Measurements from ENCODE around the gene MAB21L4.
"Not testable (repeated sequence)": the region's sequence is repeated elsewhere in the genome, so short reads cannot be mapped to it uniquely, and the experiment has no call there.

The MAB21L4 gene

DNA sequence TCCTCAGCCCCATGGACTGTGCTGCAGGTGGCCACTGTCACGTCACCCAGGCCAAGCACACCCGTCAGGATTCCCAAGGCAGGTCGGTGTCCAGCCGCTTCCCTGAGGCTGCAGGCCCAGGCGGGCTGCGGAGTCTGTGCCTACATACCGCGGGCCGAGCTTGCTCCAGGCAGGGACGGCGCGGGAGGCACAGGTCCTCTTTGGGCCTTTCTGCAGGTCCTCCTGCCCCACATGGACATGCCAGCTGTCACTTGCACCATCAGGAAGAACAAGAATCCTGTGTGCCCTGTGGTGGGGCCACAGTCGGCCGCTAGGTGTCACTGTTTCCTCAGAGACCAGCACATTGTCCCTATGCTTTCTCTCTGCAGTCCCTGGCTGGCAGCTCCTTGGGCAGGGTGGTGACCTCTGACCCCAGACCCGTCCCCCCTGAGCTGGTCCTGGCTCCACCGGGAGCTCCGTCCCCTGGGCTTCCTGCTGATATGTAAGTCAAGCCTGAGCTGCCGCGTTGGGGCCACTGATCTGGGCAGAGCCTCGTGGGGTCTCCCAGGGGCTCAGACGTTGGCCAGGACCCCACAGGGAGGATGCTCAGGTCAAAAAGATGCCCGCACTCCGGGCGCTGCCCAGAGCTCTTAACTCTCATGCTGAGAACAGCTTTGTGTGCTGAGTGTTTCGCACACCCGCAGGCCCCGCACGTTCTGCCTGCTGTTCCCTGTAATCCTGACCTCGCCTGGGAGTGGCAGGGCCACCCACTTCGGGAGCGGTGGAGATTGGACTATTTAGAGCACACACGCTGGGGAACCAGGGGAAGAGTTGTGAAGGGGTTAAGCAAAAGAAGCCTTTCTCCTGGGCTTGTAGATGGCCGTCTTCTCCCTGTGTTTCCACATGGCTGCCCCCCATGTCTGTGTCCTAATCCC lies 44.6 kb downstream of the MAB21L4 start:
- no peak overlapping the region for H3K27ac Mint-ChIP-seq
- DNase-seq (peak; percentile 74 to 83 (median 77)), ATAC-seq (replicated peaks) (peak; percentile 94)
- no peak overlapping the region for H3K4me3 Mint-ChIP-seq
- H3K4me1 Mint-ChIP-seq (ENCODE audit: low read depth in 2 of 2), result peaks cover 0 to 10% of the 10 kb centered on the region in 2 donors
- H3K9me3 Mint-ChIP-seq, result peaks cover 3 to 7% of the 10 kb centered on the region in 2 donors
- H3K27me3 Mint-ChIP-seq, result peaks cover 0 to 21% of the 10 kb centered on the region in 2 donors
- H3K36me3 Mint-ChIP-seq (ENCODE audit: insufficient read depth), result no peaks in the 10 kb centered on the region

DNA sequence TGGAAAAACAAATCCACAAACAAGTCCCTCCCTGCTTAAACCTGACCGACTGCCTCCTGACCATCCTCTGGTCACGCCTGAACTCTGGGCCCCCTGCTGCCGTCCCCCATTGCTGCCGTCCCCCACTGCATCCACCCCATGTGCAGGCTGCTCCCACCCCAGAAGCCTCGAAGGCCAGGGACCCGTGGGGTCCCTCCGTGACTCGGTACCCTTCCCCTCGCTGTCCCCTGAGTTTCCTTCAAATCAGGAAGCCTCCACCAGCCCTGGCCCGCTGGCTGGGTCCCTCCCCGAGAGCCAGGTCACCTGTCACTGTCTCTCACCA lies 45.2 kb downstream of the MAB21L4 start:
- DNase-seq (no peak), ATAC-seq (replicated peaks) (no peak)
- Mint-ChIP-seq H3K4me1 (ENCODE audit: low read depth in 2 of 2) (peaks cover 0 to 10% of the 10 kb centered on the region in 2 donors), H3K9me3 (peaks cover 3 to 7% of the 10 kb centered on the region in 2 donors), H3K27ac (no peak overlapping the region), H3K27me3 (peaks cover 0 to 21% of the 10 kb centered on the region in 2 donors), H3K4me3 (no peak overlapping the region), H3K36me3 (ENCODE audit: insufficient read depth) (no peaks in the 10 kb centered on the region)

DNA sequence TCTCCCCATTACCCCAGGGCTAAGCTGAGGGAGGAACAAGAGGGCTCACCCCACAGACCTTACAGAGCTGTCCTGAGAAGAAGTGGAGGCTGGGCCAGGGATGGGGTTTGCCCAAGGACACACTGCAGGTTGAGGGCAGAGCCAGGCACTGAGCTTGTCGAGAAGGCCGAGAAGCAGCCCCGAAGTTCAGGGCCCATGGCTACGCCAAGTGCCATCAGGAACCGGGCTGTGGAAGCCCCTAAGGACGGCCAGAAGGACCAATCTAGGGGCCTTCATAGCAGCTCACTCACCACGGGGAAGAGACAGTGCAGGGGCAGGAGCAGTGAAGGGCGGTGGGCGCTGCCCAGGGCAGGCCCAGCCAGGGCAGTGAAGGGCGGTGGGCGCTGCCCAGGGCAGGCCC lies 45.9 kb downstream of the MAB21L4 start:
- H3K4me3 Mint-ChIP-seq, result no peak overlapping the region
- DNase-seq (no peak), ATAC-seq (replicated peaks) (no peak)
- peaks cover 0 to 21% of the 10 kb centered on the region in 2 donors for H3K27me3 Mint-ChIP-seq
- H3K4me1 Mint-ChIP-seq (ENCODE audit: low read depth in 2 of 2), result peaks cover 0 to 10% of the 10 kb centered on the region in 2 donors
- H3K27ac Mint-ChIP-seq, result no peak overlapping the region
- H3K36me3 Mint-ChIP-seq (ENCODE audit: insufficient read depth), result no peaks in the 10 kb centered on the region
- peaks cover 3 to 7% of the 10 kb centered on the region in 2 donors for H3K9me3 Mint-ChIP-seq

DNA sequence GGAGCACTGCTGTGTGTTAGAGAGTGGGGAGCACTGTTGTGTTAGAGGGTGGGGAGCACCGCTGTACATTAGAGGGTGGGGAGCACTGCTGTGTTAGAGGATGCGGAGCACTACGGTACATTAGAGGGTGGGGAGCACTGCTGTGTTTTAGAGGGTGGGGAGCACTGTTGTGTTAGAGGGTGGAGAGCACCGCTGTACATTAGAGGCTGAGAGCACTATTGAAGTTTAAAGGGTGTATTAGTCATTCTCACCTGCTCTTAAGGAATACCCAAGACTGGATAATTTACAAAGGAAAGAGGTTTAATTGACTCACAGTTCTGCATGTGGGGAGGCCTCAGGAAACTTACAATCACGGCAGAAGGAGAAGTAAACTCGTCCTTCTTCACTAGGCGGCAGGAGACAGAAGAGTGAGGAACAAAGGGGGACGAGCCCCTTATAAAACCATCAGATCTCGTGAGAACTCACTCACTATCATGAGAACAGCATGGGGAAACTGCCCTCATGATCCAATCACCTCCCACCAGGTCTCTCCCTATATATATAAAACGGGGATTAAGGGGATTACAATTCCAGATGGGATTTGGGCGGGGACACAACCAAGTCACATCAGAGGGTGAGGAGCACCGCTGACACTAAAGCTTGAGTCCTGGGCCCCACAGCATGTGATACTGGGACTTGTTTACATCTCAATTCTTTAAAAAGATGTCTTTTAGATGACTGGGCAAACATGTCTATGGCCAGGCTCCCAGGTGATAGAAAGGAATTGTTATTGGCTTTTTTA lies 46.9 kb downstream of the MAB21L4 start:
- Mint-ChIP-seq H3K27me3 (peaks cover 0 to 21% of the 10 kb centered on the region in 2 donors), H3K36me3 (ENCODE audit: insufficient read depth) (no peaks in the 10 kb centered on the region), H3K9me3 (peaks cover under 1 to 3% of the 10 kb centered on the region in 2 donors), H3K4me3 (no peak overlapping the region), H3K27ac (no peak overlapping the region), H3K4me1 (ENCODE audit: low read depth in 2 of 2) (peaks cover 0 to 10% of the 10 kb centered on the region in 2 donors)
- no peak for ATAC-seq (replicated peaks)
- no peak for DNase-seq

GRCh38 chr2:240847817-240848216 lies 48.1 kb downstream of the MAB21L4 start:
- ATAC-seq (replicated peaks) (no peak), DNase-seq (no peak)
- Mint-ChIP-seq H3K27ac (peak overlapping the region in 1 of 2 donors; percentile 60), H3K27me3 (peaks cover 0 to 21% of the 10 kb centered on the region in 2 donors), H3K4me3 (no peak overlapping the region), H3K9me3 (no peaks in the 10 kb centered on the region), H3K36me3 (ENCODE audit: insufficient read depth) (no peaks in the 10 kb centered on the region), H3K4me1 (ENCODE audit: low read depth in 2 of 2) (peaks cover 0 to 10% of the 10 kb centered on the region in 2 donors)

DNA sequence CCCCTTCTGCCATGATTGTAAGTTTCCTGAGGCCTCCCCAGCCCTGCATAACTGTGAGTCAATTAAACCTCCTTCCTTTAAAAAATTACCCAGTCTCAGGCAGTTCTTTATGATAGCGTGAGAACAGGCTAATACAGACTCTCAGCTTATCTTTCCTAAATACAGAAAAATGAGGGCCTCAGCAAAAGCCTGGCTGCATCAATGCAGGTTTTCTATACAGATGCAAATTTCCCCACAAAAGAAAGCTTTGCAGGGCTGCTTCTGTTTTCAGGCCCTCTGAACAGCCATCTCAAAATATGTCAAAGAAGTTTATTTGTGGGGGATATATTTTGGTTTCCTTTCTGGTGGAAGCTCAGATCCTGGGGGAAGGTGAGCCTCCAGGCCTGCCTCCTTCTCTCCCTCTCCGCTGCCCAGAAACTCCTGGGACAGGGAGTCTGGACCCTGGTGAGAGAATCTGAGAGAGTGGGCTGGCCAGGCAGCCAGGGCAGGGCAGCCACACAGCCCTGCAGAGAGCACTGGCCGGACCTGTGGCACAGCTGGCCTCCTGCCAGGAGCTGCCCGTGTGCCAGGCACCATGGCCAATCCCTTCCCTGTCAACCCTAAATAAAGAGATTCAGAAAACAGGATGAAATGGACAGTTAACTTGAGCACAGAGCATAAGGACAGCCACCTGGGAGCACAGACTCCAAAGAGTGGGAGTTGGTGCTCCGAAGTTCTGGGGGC lies 48.9 kb downstream of the MAB21L4 start:
- Mint-ChIP-seq H3K4me1 (ENCODE audit: low read depth in 2 of 2) (peaks cover 0 to 6% of the 10 kb centered on the region in 2 donors), H3K27ac (peak overlapping the region in 1 of 2 donors; percentile 60), H3K27me3 (peaks cover 5 to 21% of the 10 kb centered on the region in 2 donors), H3K9me3 (no peaks in the 10 kb centered on the region), H3K4me3 (no peak overlapping the region), H3K36me3 (ENCODE audit: insufficient read depth) (no peaks in the 10 kb centered on the region)
- ATAC-seq (replicated peaks) (no peak), DNase-seq (no peak)

DNA sequence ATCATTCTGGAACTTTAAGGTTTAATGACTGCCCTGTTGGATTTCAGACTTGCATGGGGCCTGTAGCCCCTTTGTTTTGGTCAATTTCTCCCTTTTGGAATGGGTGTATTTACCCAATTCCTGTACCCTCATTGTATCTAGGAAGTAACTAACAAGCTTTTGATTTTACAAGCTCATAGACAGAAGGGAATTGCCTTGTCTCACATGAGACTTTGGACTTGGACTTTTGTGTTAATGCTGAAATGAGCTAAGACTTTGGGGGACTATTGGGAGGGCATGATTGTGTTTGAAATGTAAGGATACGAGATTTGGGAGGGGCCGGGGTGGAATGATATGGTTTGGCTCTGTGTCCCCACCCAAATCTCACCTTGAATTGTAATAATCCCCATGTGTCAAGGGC lies 49.6 kb downstream of the MAB21L4 start:
- ATAC-seq (replicated peaks); H3K9me3 Mint-ChIP-seq; H3K27ac Mint-ChIP-seq; DNase-seq; H3K36me3 Mint-ChIP-seq (ENCODE audit: insufficient read depth); H3K4me1 Mint-ChIP-seq (ENCODE audit: low read depth in 2 of 2); H3K4me3 Mint-ChIP-seq: not testable (repeated sequence)
- peaks cover 6 to 19% of the 10 kb centered on the region in 2 donors for H3K27me3 Mint-ChIP-seq

- no peak overlapping the region for H3K27ac Mint-ChIP-seq
- no peaks in the 10 kb centered on the region for H3K9me3 Mint-ChIP-seq
- peaks cover 6 to 43% of the 10 kb centered on the region in 2 donors for H3K27me3 Mint-ChIP-seq
- no peaks in the 10 kb centered on the region for H3K36me3 Mint-ChIP-seq (ENCODE audit: insufficient read depth)
- H3K4me3 Mint-ChIP-seq, result no peak overlapping the region
- no peaks in the 10 kb centered on the region for H3K4me1 Mint-ChIP-seq (ENCODE audit: low read depth in 2 of 2)
- DNase-seq (peak in 1 of 3 experiments; percentile 26), ATAC-seq (replicated peaks) (no peak)
Measured at GRCh38 chr2:240840435-240841060, 55.4 kb downstream of the MAB21L4 start.

GRCh38 chr2:240839152-240840143 lies 56.5 kb downstream of the MAB21L4 start:
- H3K9me3 Mint-ChIP-seq, result no peaks in the 10 kb centered on the region
- peaks cover 6 to 46% of the 10 kb centered on the region in 2 donors for H3K27me3 Mint-ChIP-seq
- no peak overlapping the region for H3K4me3 Mint-ChIP-seq
- no peak overlapping the region for H3K27ac Mint-ChIP-seq
- ATAC-seq (replicated peaks) (no peak), DNase-seq (no peak)
- H3K4me1 Mint-ChIP-seq (ENCODE audit: low read depth in 2 of 2), result no peaks in the 10 kb centered on the region
- H3K36me3 Mint-ChIP-seq (ENCODE audit: insufficient read depth), result no peaks in the 10 kb centered on the region

DNA sequence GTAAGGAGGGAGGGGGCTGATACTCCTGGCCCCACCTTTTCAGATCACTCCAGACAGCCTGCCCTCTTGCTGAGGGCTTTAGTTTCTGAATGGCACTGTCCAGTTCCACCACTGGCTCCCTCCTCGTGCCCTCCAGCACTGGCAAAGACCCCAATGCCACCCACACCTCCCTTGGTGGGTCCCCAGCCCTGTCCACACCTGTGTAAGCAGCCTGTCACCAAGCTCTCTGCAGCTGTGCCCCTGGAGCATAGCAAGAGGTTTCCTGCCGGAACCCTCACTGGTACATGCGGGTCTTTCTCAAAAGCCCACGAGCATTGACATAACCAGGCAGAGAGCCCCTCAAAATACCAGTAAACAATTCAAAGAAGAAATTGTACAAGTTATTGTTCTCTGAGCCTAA lies 58.3 kb downstream of the MAB21L4 start:
- no peak for ATAC-seq (replicated peaks)
- no peak for DNase-seq
- H3K36me3 Mint-ChIP-seq (ENCODE audit: insufficient read depth), result peaks cover 6% of the 10 kb centered on the region
- H3K4me1 Mint-ChIP-seq (ENCODE audit: low read depth in 2 of 2), result no peaks in the 10 kb centered on the region
- H3K27me3 Mint-ChIP-seq, result peaks cover 6 to 46% of the 10 kb centered on the region in 2 donors
- H3K4me3 Mint-ChIP-seq, result no peak overlapping the region
- H3K27ac Mint-ChIP-seq, result no peak overlapping the region
- H3K9me3 Mint-ChIP-seq, result no peaks in the 10 kb centered on the region

GRCh38 chr2:240836781-240837467 lies 59.0 kb downstream of the MAB21L4 start:
- no peak for DNase-seq
- Mint-ChIP-seq H3K27me3 (peaks cover 0 to 39% of the 10 kb centered on the region in 2 donors), H3K4me3 (no peak overlapping the region), H3K27ac (no peak overlapping the region), H3K36me3 (ENCODE audit: insufficient read depth) (peaks cover 10% of the 10 kb centered on the region), H3K4me1 (ENCODE audit: low read depth in 2 of 2) (peaks cover 0 to 2% of the 10 kb centered on the region in 2 donors), H3K9me3 (no peaks in the 10 kb centered on the region)
- no peak for ATAC-seq (replicated peaks)

Measured in effector memory CD8-positive, alpha-beta T cell (primary cell).